HFFc6 (cell line): ENCODE data around the gene HDAC9. TPM values are rescaled to one million over a fixed set of nuclear protein-coding genes. Genes with fewer than 3 reads are reported as not detected.

Experiments
- DNase-seq: peaks from one replicate; pipeline ENCODE4 v3.0.0-alpha.2; 2018
- H3K27ac Mint-ChIP-seq: 2 replicates; pipeline ENCODE4 v1.8.0; 2020; ENCODE audit warnings: mild to moderate bottlenecking, mixed read lengths
- H3K27me3 Mint-ChIP-seq: 2 replicates; pipeline ENCODE4 v1.8.0; 2021; ENCODE audit warnings: mild to moderate bottlenecking, moderate library complexity, mixed read lengths; ENCODE audit not compliant: insufficient read depth
- H3K36me3 Mint-ChIP-seq: 2 replicates; pipeline ENCODE4 v1.8.0; 2021; ENCODE audit warnings: low read depth, mixed read lengths
- H3K4me1 Mint-ChIP-seq: 2 replicates; pipeline ENCODE4 v1.8.0; 2020; ENCODE audit warnings: low read depth, mixed read lengths
- H3K4me3 Mint-ChIP-seq: 2 replicates; pipeline ENCODE4 v1.8.0; 2020; ENCODE audit warnings: mild to moderate bottlenecking, moderate library complexity, mixed read lengths
- H3K9me3 Mint-ChIP-seq: 2 replicates; pipeline ENCODE4 v1.8.0; 2020; ENCODE audit warnings: mild to moderate bottlenecking, mixed read lengths
- CTCF ChIP-seq: fragments of 200-600 bp; sonication (generic); IDR thresholded peaks from 2 replicates; pipeline ENCODE4 v1.5.0; 2021; ENCODE audit warnings: antibody characterized with exemption, mild to moderate bottlenecking
- total RNA-seq, 6 experiments: library from RNA; stranded (reverse); fragmentation: NEBNext Ultra II Directional; extraction: Animal tissue kit (Norgen Biotek cat#: 25700); gene quantifications; 2 replicates in 1 of 6; 3 replicates in 5 of 6; pipeline ENCODE4 v1.2.3, GENCODE V29; 2021

Gene HDAC9
- total RNA-seq, 6 experiments from 2014 or later, result 11.5 to 29.2 (median 13.2) TPM

DNA sequence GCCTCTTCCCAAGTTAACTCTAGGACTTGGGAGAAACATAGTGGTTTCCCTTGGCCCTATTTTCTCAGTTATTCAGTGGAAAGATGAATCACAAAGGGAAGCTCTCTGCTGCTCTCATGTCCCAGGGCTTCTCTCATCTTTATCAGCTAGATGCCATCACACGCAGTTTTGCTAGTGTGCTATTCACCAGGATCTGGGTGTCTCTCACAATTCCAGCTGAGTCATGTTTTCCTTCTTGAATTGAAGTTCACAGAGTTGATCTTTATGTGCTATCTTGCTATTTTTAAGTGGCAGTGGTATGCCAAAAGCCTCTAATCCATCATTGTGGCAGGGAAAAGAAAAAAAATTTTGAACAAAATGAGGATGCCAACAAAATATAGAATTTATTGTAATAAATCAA is 520.6 kb downstream of the HDAC9 start:
- Mint-ChIP-seq H3K27me3 (no peaks in the 10 kb centered on the region; the same call in 1 of the 2 replicates), H3K4me3 (peak overlapping the region; percentile 54), H3K36me3 (peaks cover 25% of the 10 kb centered on the region), H3K9me3 (peaks cover 12% of the 10 kb centered on the region), H3K4me1 (peaks cover 50% of the 10 kb centered on the region), H3K27ac (peak overlapping the region; percentile 88)
- peak; percentile 89 for DNase-seq
- TF ChIP-seq CTCF, result no peak

- Mint-ChIP-seq H3K27me3 (no peaks in the 10 kb centered on the region; the same call in 1 of the 2 replicates), H3K4me3 (no peak overlapping the region), H3K27ac (no peak overlapping the region), H3K4me1 (peaks cover 46% of the 10 kb centered on the region), H3K36me3 (peaks cover 25% of the 10 kb centered on the region), H3K9me3 (peaks cover 12% of the 10 kb centered on the region)
- TF ChIP-seq CTCF, result peak; percentile 56
- no peak for DNase-seq
Measured at GRCh38 chr7:19017374-19017773, 521.8 kb downstream of the HDAC9 start.

GRCh38 chr7:19020062-19020461 is 524.5 kb downstream of the HDAC9 start:
- no peaks in the 10 kb centered on the region; the same call in 1 of the 2 replicates for H3K27me3 Mint-ChIP-seq
- H3K9me3 Mint-ChIP-seq, result peaks cover 12% of the 10 kb centered on the region
- TF ChIP-seq CTCF, result no peak
- H3K4me3 Mint-ChIP-seq, result no peak overlapping the region
- peaks cover 57% of the 10 kb centered on the region for H3K4me1 Mint-ChIP-seq
- peaks cover 25% of the 10 kb centered on the region for H3K36me3 Mint-ChIP-seq
- DNase-seq, result no peak
- peak overlapping the region; percentile 13 for H3K27ac Mint-ChIP-seq

GRCh38 chr7:19020711-19021110 is 525.2 kb downstream of the HDAC9 start:
- Mint-ChIP-seq H3K4me1 (peaks cover 53% of the 10 kb centered on the region), H3K27me3 (no peaks in the 10 kb centered on the region; the same call in 1 of the 2 replicates), H3K27ac (peak overlapping the region; percentile 11), H3K4me3 (0 out of 2 replicates have a peak overlapping the region, but pooled peaks have one; percentile 20), H3K36me3 (peaks cover 25% of the 10 kb centered on the region), H3K9me3 (peaks cover 12% of the 10 kb centered on the region)
- peak; percentile 9 for DNase-seq
- TF ChIP-seq CTCF, result no peak

GRCh38 chr7:19023477-19023876 is 527.9 kb downstream of the HDAC9 start:
- Mint-ChIP-seq H3K27me3 (no peaks in the 10 kb centered on the region; the same call in 1 of the 2 replicates), H3K36me3 (peaks cover 2% of the 10 kb centered on the region), H3K4me3 (no peak overlapping the region), H3K27ac (peak overlapping the region; percentile 90), H3K4me1 (peaks cover 56% of the 10 kb centered on the region), H3K9me3 (no peaks in the 10 kb centered on the region)
- no peak for TF ChIP-seq CTCF
- no peak for DNase-seq
